ENCODE results near the gene KRT85.

DNA sequence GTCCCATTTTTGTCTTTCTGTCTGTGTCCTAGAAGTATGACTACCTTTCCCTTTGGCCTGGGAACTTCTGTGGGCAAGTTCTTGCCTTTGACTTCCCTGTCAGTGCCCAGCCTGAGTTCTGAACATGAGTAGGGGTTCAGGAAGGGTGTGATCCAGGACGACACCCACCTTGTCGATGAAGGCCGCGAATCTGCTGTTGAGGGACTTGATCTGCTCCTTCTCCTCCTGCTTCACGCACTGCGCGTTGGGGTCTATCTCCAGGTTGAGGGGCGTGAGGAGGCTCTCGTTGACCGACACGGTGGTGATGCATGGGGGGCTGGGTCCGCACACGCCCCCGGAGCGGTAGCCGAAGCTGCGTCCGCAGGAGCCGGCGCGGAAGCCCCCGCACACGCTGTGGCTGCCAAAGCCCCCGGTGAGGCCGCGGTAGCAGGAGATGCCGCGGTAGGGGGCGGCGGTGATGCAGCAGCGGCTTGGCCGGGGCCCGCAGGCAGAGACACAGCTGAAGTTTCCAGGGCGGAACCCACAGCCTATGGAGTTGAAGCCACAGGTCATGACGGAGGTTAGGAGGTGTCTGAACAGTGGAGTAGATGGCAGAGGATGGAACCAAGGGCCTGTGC, 46.4 kb downstream of the KRT85 start, which contains the start of gene KRT83:
- TF ChIP-seq CTCF (IDR thresholded peaks at IDR 0.05) (no peak), ZFX (IDR thresholded peaks at IDR 0.05; ENCODE audit: borderline replicate concordance) (no peak)

Measured in 22Rv1 (cell line).